Tongue (tissue), 2 donors: ENCODE measurements around the gene RCHY1. TPM values are rescaled to one million over a fixed set of nuclear protein-coding genes. Genes with fewer than 3 reads are reported as not detected.
"Not testable (repeated sequence)": the region's sequence is repeated elsewhere in the genome, so short reads cannot be mapped to it uniquely, and the experiment has no call there.

ENCODE experiments used
- DNase-seq: peaks from one replicate; pipeline ENCODE4 v3.0.0-alpha.2; 2015
- total RNA-seq: library from RNA; depleted of rRNA; stranded (reverse); fragments of >200 nt; gene quantifications from one replicate; pipeline ENCODE4 v1.2.3, GENCODE V29; 2014

Gene RCHY1
- 43.1 TPM for total RNA-seq

DNA sequence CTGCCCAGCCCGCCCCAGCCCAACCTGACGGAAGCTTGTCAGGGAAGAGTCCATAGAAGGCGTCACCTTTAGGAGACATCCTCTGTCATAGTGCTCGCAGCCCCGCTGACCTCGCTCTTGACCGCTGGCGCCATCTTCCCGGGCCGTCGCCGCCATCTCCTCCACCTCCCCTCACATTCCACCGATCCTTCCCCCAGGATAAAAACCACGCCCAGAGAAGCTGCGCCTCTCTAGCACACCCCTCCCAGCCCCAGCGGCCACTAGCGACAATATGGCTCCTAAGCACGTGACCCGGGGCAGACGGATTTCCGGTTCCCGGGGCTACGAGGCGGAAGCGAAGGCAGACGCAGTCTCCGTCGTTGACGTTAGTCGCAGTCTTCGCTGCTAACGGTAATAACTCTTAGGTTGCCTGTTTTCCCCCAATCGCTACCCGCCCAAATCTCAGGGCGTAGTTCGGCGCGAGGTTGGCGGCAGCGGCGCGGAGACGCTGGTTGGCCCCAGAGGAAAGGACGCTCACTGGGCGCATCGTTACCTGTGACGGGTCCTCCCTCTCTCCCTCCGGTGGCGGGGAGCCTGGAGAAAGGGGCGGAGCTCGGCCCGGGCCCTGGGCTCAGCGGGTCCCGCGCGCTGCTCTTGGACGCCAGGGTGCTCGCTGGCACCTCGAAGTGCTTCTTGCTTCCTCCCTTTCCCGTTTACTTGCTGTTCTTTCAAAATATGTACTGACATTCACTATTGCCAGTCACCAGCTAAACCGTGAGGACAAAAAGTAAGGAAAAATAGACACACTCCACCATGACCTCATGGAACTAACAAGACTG is at the start of gene RCHY1, which contains the start of gene THAP6:
TSS of gene RCHY1 (minus strand) at position 273 of the 818 bp plus-strand sequence. CDS start at position 156, 117 bp downstream.
TSS of gene THAP6 (plus strand) at position 343 of the 818 bp plus-strand sequence. CDS start 980 bp downstream, outside the sequence.
- DNase-seq, result peak; percentile 99

DNA sequence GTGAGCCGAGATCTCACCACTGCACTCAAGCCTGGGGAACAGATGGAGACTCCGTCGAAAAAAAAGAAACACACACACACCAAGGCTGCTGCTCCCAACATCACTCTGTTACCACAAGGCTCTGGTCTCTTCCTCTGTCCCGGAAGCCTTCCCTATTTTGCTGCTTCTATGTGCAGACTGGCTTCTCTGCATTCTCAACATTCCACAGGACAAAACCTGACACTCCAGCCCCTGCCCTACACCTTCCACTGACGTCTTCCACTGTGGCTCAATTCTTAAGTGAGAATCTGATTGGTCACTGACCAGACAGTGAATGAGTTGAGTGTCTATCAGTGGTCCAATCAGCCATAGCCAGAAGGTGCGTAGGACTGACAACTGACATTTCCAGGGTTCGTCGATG is 47.6 kb upstream of the RCHY1 start:
- DNase-seq, result no peak

DNA sequence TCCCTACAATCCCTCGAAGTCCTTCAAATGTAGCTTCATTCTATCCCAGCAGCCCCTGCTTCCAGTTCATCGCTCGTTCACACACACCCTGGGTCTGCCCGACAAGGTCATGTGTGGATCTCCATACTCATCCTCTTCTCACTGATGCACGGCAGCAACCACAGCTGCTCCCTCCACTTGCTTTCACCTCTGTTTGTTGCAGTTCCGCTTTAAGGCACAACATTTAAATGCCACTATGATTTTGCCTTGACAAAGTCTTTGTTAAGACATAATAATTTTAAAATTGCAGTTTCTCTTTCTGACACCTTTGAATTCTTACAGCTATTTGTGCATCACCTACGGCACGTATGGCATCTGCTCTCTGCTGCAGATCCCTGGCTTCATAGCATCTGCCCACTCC is 43.5 kb upstream of the RCHY1 start:
- DNase-seq, result no peak

DNA sequence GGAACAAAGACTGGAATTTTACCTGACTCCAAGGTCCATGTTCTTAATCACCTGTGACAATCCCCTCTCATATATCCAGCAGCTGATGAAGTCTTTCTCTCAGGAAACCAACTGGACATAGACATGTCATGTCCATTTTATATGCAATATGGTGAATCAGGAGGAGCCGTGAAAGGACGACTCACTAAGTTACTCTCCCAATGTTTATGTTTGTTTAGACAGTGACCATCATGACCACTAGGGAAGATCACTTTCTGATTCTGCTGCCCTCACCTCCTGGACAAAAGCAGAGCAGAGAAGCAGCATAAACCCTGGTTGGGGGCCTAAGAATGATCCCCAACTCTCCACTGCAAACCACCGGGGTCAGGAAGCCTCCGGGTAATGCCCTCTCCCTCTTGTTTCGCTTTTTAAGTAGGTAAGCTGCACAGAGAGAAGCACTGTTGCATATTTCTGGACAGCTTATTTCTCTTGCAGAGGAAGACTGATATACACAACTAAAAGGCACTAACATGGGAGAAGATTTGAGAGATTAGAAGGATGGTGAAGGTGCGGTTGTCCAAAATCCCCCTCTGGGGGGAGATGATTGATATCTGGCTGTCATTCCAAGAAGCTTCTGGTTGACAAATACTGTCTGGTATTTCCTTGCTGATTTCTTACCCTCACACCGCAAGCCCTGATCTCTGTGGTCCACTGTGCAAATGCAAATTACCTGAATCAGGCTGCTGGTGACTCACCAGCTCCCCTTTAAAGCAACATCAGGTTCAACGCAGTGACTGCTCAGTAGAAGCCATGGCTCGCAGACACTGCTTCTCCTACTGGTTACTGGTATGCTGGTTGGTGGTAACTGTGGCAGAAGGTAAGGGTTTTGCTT is 41.3 kb upstream of the RCHY1 start, which contains the start of gene ODAPH:
TSS of gene ODAPH (plus strand) at position 773 of the 871 bp plus-strand sequence. CDS start at position 790, 17 bp downstream.
- no peak for DNase-seq

DNA sequence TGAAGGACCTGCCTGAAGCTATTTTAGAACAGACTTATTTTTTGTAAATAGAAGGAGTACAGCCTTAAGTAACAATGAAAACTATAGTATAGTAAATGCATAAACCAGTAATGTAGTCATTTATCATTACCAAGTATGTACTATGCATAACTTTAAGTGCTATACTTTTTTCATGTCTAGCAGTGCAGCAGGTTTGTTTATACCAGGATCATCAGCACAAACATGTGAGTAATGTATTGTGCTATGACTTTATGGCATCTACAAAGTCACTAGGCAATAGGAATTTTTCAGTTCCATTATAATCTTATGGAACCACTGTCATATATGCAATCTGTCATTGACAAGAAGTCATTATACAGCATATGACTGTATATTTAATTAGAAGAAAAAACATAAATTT is 38.2 kb upstream of the RCHY1 start:
- no peak for DNase-seq

DNA sequence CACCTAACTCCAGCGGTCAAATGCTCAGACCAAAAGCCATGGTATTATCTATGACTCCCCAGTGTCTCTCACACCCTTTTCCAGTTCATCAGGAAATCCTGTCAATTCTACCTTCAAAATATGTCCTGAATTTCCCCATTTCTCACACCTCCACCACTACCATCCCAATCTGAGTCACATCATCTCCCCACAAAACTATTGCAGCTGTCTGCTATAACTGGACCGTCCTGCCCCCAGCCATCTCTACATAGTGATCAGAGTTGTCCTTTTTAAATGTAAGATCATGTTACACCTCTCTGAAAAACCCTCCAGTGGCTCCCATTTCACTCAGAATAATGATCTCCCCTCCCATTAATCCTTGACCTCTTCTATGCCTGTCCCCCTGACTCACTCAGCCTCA is 34.8 kb upstream of the RCHY1 start:
- no peak for DNase-seq

DNA sequence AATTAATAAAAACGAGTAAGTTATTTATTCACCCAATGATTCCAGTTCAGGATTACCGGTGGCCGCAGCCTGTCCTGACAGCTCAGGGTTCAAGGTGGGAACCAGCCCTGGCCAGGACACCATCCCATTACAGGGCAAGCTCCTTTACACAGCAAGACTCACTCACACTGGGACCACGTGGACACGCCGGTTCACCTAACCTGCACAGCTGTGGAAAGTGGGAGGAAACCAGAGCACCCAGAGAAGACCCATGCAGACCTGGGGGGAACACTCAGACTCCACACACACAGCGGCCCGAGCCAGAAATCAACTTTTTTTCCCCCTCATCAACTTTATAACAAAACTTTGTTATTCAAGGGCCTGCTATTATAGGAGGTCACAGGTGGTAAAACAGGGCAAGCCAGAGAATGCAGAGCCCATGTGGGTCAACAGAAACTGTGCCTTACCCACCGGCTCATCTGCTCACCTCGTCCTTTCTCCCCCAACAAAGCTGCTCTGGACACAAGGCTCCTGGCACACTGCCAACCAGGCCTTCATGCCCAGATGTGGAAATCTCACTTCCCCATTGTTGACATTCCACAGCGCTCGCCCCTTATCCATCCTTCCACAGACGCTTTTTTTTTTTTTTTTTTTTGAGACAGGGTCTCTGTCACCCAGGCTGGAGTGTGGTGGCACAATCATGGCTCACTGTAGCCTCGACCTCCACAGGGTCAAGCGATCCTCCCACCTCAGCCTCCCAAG is 33.6 kb upstream of the RCHY1 start:
- DNase-seq, result peak; percentile 43

DNA sequence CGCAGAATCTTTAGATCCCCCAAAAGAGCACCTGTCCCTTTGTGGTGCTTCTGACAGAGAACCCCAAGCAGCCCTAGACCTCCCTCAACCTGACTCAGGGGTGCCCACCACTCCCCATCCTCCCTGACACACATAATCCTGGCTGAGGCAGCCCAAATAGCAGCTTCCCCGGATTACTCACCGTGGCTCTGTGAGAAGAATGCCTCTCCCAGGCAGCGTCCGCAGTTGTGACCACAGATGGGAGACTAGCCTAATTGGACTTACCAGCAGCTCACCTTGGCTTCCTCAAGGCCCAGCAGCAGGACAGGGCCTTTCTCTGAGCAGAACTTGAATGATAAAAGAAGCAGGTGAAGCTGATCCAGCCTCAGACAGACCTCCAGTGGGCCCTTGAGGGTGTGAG is 31.3 kb upstream of the RCHY1 start:
- DNase-seq, result no peak

DNA sequence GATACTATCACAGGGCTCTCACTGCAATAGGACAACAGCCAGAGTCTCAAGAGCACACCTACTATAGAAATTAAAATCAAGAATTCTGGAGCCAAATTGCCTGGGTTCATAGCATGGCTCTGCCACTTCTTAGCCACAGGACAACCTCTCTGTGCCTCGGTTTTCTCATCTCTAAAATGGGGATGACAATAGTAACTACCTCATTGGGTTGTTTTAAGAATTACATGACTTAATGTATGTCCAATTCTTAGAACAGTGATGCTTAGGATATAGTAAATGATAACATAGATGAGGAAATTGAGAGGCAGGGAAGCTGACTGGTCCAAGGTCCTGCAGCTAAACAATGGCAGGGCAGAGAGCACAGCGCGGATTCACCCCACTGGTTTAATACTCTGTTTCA is 30.7 kb upstream of the RCHY1 start:
- no peak for DNase-seq

DNA sequence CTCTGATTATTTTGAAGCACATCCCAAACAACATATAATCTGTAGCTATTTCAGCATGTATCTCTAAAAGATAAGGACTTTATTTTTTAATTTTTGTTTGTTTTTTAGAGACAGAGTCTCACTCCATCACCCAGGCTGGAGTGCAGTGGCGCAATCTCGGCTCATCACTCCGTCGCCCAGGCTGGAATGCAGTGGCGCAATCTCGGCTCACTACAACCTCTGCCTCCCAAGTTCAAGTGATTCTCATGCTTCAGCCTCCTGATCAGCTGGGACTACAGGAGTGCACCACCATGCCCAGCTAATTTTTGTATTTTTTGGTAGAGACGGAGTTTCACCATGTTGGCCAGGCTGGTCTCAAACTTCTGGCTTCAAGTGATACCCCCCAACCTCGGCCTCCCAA is 30.0 kb upstream of the RCHY1 start:
- DNase-seq, result not testable (repeated sequence)

DNA sequence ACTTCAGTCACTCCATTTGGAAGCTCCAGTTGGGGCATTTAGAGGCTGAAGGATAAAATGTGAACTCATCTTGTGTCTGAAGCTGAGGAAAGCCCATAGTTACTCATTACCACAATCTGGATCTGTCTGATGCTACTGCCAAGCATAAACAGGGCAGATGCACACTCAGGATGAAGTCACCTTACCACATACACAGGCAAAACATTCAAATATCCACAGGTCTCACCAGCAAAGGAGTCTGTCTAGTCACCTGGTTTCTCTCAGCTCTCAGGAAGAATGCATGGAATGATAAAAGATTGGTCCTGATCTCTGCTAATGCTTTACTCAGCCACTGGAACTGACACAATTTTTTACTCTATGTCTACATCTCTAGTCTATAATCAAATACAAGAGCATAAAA is 28.6 kb upstream of the RCHY1 start:
- no peak for DNase-seq

DNA sequence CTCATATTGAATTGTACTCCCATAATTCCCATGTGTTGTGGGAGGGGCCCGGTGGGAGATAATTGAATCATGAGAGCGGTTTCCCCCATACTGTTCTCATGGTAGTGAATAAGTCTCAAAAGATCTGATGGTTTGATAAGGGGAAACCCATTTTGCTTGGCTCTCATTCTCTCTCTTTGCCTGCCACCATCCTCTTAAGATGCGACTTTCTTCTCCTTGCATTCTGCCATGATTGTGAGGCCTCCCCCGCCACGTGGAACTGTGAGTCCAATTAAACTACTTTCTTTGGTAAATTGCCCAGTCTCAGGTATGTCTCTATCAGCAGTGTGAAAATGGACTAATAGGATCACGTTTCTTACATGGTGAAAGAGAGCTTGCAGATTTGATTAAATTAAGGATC is 23.1 kb upstream of the RCHY1 start:
- DNase-seq, result not testable (repeated sequence)

DNA sequence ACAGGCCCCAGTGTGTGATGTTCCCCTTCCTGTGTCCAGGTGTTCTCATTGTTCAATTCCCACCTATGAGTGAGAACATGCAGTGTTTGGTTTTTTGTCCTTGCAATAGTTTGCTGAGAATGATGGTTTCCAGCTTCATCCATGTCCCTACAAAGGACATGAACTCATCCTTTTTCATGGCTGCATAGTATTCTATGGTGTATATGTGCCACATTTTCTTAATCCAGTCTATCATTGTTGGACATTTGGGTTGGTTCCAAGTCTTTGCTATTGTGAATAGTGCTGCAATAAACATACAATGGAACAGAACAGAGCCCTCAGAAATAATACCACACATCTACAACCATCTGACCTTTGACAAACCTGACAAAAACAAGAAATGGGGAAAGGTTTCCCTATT is 19.7 kb upstream of the RCHY1 start:
- DNase-seq, result not testable (repeated sequence)

DNA sequence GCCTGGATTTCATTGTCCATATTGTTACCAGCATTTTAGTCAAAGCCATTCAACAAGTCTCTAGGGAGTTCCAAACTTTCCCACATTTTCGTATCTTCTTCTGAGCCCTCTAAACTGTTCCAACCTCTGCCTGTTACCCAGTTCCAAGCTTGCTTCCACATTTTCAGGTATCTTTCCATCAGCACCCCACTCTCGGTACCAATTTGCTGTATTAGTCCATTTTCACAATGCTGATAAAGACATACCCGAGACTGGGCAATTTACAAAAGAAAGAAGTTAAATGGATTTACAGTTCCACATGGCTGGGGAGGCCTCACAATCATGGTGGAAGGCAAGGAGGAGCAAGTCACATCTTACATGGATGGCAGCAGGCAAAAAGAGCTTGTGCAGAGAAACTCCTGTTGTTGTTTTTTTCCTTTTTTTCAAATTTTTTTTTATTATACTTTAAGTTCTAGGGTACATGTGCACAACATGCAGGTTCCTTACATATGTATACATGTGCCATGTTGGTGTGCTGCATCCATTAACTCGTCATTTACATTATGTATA is 19.2 kb upstream of the RCHY1 start:
- not testable (repeated sequence) for DNase-seq

DNA sequence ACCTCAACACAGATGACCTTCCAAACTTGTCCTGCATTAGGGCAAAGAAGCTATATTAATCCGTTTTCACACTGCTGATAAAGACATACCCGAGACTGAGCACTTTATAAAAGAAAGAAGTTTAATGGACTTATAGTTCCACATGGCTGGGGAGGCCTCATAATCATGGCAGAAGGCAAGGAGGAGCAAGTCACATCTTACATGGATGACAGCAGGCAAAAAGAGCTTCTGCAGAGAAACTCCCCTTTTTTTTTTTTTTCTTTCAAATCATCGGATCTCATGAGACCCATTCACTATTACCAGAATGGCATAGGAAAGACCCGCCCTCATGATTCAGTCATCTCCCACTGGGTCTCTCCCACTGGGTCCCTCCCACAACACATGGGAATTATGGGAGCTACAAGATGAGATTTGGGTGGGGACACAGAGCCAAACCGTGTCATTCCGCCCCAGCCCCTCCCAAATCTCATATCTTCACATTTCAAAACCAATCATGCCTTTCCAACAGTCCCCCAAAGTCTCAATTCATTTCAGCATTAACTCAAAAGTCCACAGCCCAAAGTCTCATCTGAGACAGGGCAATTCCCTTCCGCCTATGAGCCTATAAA is 17.4 kb upstream of the RCHY1 start:
- DNase-seq, result not testable (repeated sequence)

DNA sequence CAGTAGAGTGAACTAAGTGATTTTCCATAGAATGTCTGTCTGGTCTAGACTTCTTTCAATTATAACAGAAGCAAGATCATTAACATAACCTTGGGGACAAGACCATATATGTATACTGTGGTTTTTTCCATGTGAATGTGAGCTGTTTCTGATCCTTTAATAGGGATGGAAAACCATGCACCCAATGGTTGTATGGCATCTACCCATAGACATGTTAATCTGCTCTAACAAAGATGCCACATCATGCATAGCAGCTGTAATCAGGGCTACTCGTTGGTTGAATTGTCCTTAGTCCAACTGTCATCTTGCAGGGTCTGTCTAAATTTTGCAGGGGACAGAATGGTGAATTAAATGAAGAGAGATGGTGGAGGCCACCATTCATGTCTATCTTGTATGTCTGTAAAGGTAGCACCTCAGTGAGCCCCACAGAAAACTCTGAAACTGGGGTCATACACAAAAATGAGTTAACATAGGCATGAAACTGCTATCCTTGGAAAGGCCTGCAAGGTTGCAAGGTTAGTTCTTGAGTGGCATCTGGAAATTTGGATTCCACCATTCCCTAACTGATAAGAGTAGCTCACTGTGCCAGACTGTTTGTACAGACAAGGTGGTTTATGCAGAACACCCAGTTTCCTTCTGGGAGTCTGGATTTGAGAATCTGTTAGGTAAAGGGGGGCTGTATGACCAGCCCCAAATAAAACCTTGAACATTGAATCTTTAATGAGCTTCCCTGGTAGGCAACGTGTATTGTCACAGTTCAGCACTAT is 16.5 kb upstream of the RCHY1 start:
- DNase-seq, result no peak

DNA sequence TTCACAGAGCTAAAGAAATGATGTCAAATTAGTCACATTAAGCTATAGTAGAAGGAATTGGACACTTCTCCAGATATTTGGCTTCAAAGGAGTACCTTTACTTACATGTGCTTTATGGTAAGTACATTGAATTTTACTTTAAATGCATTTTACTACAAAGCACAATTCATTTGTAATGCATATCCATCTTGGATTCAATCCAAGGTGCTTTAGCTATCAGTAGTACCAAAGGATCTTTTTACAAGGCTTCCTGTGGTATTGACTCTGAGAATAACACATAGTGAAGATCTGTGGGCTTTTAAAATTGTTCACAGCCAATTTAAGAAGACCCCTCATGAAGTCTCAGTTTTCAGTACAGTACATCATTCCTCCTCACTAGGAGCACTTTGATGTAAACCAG is 13.3 kb upstream of the RCHY1 start:
- no peak for DNase-seq

DNA sequence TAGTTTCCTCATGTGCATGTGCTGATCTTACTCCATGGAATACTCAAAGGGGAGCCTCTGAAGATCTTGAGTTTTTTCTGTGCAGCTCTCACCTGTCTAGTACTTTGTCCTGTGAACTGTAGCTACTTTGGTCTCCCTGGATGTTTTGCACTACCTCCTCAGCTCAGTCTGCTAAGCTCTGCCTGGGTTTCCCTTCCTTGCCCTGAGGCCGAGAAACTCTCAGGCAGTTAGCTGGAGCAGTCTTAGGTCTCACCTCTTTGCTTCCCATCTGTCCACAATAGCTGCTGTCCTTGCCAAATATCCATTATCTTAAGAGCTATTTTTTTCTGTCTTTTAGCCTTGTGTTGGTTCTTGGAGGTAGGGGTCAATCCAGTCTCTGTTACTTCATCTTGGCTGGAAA is 11.7 kb upstream of the RCHY1 start:
- DNase-seq, result no peak

DNA sequence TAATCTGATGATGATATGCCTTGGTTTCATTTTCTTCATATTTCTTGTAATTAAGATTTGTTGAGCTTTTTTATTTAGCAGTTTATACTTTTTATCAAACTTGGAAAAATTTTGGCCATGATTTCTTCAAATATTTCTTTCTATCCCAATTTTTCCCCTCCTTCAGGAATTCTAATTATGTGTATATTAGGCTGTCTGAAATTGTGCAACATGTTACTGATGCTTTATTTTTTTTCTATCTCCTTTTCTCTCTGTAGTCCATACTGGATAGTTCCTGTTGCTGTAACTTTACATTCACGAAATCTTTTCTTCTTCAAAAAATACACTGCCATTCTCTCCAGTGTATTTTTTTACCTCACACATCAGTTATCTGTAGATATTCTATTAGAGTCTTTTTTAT is 10.9 kb upstream of the RCHY1 start:
- no peak for DNase-seq

DNA sequence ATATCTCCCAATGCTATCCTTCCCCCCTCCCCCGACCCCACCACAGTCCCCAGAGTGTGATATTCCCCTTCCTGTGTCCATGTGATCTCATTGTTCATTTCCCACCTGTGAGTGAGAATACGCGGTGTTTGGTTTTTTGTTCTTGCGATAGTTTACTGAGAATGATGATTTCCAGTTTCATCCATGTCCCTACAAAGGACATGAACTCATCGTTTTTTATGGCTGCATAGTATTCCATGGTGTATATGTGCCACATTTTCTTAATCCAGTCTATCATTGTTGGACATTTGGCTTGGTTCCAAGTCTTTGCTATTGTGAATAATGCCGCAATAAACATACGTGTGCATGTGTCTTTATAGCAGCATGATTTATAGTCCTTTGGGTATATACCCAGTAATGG is 5.2 kb upstream of the RCHY1 start:
- not testable (repeated sequence) for DNase-seq

DNA sequence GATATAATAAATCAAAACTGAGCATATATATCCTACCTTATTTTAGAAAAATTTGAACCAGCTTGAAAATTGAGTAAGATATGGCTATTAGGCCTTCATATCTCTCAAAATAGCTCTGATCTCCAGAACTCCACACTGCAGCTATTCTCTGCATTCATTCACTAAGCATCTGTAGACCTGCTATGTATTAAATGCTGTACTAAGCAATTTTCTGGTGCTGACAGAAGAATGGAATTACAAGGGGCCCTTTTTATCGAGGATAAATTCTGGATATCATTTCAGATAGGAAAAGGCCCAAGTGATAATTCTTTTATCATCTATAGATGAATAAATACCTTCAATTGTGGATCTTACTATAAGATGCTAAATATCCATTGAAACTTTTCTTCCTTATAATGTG is 1.9 kb upstream of the RCHY1 start:
- no peak for DNase-seq
